ENCODE data around the gene WIPI1. TPM values are rescaled to one million over a fixed set of nuclear protein-coding genes. Genes with fewer than 3 reads are reported as not detected.

The WIPI1 gene
- total and polyA plus RNA-seq, 7 donors = 80.3 to 197 (median 136) TPM

- ATAC-seq = no peak
- 92 to 97% (median 92%) methylated on average over 3 of the region's 3 CpGs for WGBS, 3 donors
- Histone ChIP-seq H3K9me3 (no peaks in the 10 kb centered on the region), H3K4me1 (peaks cover 45% of the 10 kb centered on the region), H3K4me3 (no peak overlapping the region), H3K27me3 (ENCODE audit: insufficient read depth in 3 of 3, low read length in 2 of 3) (no peaks in the 10 kb centered on the region), H3K36me3 (ENCODE audit: insufficient read depth in 1 of 2, low read depth in 1 of 2) (no peaks in the 10 kb centered on the region), H3K27ac (no peak overlapping the region)
- intact Hi-C loops (cut with DNase I) = no loop called here
- TF ChIP-seq, protein P1, sequence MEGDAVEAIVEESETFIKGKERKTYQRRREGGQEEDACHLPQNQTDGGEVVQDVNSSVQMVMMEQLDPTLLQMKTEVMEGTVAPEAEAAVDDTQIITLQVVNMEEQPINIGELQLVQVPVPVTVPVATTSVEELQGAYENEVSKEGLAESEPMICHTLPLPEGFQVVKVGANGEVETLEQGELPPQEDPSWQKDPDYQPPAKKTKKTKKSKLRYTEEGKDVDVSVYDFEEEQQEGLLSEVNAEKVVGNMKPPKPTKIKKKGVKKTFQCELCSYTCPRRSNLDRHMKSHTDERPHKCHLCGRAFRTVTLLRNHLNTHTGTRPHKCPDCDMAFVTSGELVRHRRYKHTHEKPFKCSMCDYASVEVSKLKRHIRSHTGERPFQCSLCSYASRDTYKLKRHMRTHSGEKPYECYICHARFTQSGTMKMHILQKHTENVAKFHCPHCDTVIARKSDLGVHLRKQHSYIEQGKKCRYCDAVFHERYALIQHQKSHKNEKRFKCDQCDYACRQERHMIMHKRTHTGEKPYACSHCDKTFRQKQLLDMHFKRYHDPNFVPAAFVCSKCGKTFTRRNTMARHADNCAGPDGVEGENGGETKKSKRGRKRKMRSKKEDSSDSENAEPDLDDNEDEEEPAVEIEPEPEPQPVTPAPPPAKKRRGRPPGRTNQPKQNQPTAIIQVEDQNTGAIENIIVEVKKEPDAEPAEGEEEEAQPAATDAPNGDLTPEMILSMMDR (IDR thresholded peaks at IDR 0.05) = no peak
- DNase-seq = no peak
Measured at GRCh38 chr17:68382582-68383085, 74.7 kb downstream of the WIPI1 start.

GRCh38 chr17:68381076-68381900 is 76.0 kb downstream of the WIPI1 start:
- H3K4me1 ChIP-seq = peaks cover 48% of the 10 kb centered on the region
- H3K27me3 ChIP-seq (ENCODE audit: insufficient read depth in 3 of 3, low read length in 2 of 3) = no peaks in the 10 kb centered on the region
- H3K36me3 ChIP-seq (ENCODE audit: insufficient read depth in 1 of 2, low read depth in 1 of 2) = no peaks in the 10 kb centered on the region
- ATAC-seq = no peak
- WGBS, 3 donors = 60 to 72% (median 65%) methylated on average over 15 of the region's 15 CpGs
- intact Hi-C loops (cut with DNase I) = no loop called here
- DNase-seq = peak in 1 of 2 donors; percentile 36
- H3K9me3 ChIP-seq = no peaks in the 10 kb centered on the region
- TF ChIP-seq, protein P1 (IDR thresholded peaks at IDR 0.05) = no peak
- H3K4me3 ChIP-seq = no peak overlapping the region
- H3K27ac ChIP-seq = peak overlapping the region; percentile 89

DNA sequence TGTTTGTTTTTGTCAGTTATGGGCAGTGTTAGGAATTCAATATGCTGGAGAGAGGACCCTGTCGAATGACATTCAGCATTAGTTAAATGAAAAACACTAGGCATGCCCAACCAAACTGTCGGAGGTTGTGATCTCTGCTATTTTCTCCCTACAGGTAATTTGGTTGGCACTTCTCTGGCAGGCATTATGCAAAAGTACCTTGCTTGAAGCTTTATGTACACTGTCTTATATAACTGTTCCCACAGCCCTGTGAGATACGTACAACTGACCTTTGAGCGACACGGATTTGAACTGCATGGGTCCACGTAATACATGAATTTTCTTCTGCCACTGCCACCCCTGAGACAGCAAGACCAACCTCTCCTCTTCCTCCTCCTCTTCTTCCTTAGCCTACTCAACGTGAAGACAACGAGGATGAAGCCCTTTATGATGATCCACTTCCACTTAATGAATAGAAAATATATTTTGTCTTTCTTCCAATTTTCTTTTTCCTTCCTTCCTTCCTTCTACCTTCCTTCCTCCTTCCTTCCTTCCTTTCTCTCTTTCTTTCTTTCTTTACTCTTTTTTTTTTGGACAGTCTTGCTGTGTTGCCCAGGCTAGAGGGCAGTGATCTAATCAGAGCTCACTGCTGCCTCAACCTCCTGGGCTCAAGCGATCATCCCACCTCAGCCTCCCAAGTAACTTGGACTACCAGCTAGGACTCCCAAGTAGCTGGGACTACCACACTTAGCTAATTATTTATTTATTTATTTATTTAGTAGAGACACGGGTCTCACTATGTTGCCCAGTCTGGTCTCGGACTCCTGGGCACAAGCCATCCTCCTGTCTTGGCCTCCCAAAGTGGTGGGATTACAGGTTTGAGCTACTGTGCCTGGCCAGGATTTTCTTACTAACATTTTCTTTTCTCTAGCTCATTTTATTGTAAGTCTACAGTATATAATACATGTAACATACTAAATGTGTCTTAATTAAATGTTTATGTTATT is 77.3 kb downstream of the WIPI1 start:
- H3K27ac ChIP-seq = peak overlapping the region; percentile 89
- DNase-seq (no peak), ATAC-seq (no peak)
- TF ChIP-seq, protein P1 (IDR thresholded peaks at IDR 0.05) = no peak
- 80 to 87% (median 82%) methylated on average over 11 of the region's 11 CpGs for WGBS, 3 donors
- no peaks in the 10 kb centered on the region for H3K9me3 ChIP-seq
- no peaks in the 10 kb centered on the region for H3K27me3 ChIP-seq (ENCODE audit: insufficient read depth in 3 of 3, low read length in 2 of 3)
- no peaks in the 10 kb centered on the region for H3K36me3 ChIP-seq (ENCODE audit: insufficient read depth in 1 of 2, low read depth in 1 of 2)
- intact Hi-C loops (cut with DNase I) = loop anchor here in 1 of 2 donors (2.0 kb wide), 1 partner anchor 89 kb away; the partner anchor contains the start of genes ARSG and SLC16A6
- H3K4me3 ChIP-seq = no peak overlapping the region
- peaks cover 41% of the 10 kb centered on the region for H3K4me1 ChIP-seq

GRCh38 chr17:68379177-68379510 is 78.2 kb downstream of the WIPI1 start:
- Histone ChIP-seq H3K27ac (peak overlapping the region; percentile 89), H3K36me3 (ENCODE audit: insufficient read depth in 1 of 2, low read depth in 1 of 2) (no peaks in the 10 kb centered on the region), H3K4me1 (peaks cover 41% of the 10 kb centered on the region), H3K9me3 (no peaks in the 10 kb centered on the region), H3K27me3 (ENCODE audit: insufficient read depth in 3 of 3, low read length in 2 of 3) (no peaks in the 10 kb centered on the region), H3K4me3 (peak overlapping the region; percentile 41)
- no peak for DNase-seq
- intact Hi-C loops (cut with DNase I) = loop anchor here in 1 of 2 donors (2.0 kb wide), 1 partner anchor 88 kb away; the partner anchor contains the start of genes ARSG and SLC16A6
- WGBS, 3 donors = 63 to 69% (median 64%) methylated on average over 3 of the region's 3 CpGs
- ATAC-seq = peak in 1 of 4 donors; percentile 0
- TF ChIP-seq, protein P1 (IDR thresholded peaks at IDR 0.05) = no peak

All from psoas muscle (tissue), 8 donors.